ENCODE measurements around the gene ECD.

DNA sequence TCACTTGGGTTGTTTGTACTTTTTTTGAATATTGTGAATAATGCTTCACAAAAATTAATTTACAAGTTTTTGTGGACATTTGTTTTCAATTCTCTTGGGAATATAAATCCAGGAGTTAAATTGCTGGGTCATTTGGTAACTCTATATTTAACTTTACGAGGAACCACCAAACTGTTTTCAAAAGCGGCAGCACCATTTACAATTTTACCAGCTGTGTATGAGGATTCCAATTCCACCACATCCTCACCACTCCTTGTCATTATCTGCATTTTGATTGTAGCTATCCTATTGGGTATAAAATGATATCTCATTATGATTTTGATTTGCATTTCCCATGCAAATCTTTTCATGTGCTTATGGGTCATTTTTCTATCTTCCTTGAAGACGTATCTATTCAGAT lies 61.5 kb downstream of the ECD start:
- TF ChIP-seq GATA2 (IDR thresholded peaks at IDR 0.05; ENCODE audit: low read depth, low read length) (no peak), GATA3 (IDR thresholded peaks at IDR 0.05; ENCODE audit: low read depth, low read length) (no peak)

Data from SH-SY5Y (cell line).